Stimulated activated naive CD8-positive, alpha-beta T cell treated with anti-CD3 and anti-CD28 coated beads, Interleukin-15, Interleukin-2, amounts not matched to agents 100 ng/mL and 50 ng/mL, for 24 hours (primary cell): ENCODE results near the gene CGB8.
A peak's percentile ranks its signal among the peaks of the same experiment; 100 is the strongest.
"Not testable (repeated sequence)": the region's sequence is repeated elsewhere in the genome, so short reads cannot be mapped to it uniquely, and the experiment has no call there.

Experiments used
- H3K27ac Mint-ChIP-seq: one replicate; pipeline ENCODE4 v1.8.0; 2021; ENCODE audit warnings: mild to moderate bottlenecking, mixed read lengths
- H3K27me3 Mint-ChIP-seq: one replicate; pipeline ENCODE4 v1.8.0; 2021; ENCODE audit warnings: mixed read lengths
- H3K36me3 Mint-ChIP-seq: one replicate; pipeline ENCODE4 v1.8.0; 2021; ENCODE audit warnings: low read depth, mixed read lengths
- H3K4me1 Mint-ChIP-seq: one replicate; pipeline ENCODE4 v1.8.0; 2021; ENCODE audit warnings: low read depth, mixed read lengths
- H3K4me3 Mint-ChIP-seq: one replicate; pipeline ENCODE4 v1.8.0; 2021; ENCODE audit warnings: mild to moderate bottlenecking, mixed read lengths
- H3K9me3 Mint-ChIP-seq: one replicate; pipeline ENCODE4 v1.8.0; 2021; ENCODE audit warnings: mixed read lengths

CGB8 gene

GRCh38 chr19:49028686-49029085 is 20.2 kb downstream of the CGB8 start:
- H3K36me3 Mint-ChIP-seq, H3K27ac Mint-ChIP-seq, H3K4me3 Mint-ChIP-seq, H3K27me3 Mint-ChIP-seq, H3K4me1 Mint-ChIP-seq, H3K9me3 Mint-ChIP-seq: not testable (repeated sequence)

- not testable (repeated sequence) for H3K27me3 Mint-ChIP-seq, H3K36me3 Mint-ChIP-seq, H3K27ac Mint-ChIP-seq, H3K9me3 Mint-ChIP-seq, H3K4me3 Mint-ChIP-seq
- H3K4me1 Mint-ChIP-seq: peaks cover 19% of the 10 kb centered on the region
Measured at GRCh38 chr19:49025599-49025998, 23.3 kb downstream of the CGB8 start.

GRCh38 chr19:49025088-49025487 is 23.8 kb downstream of the CGB8 start:
- H3K27me3 Mint-ChIP-seq, H3K9me3 Mint-ChIP-seq, H3K27ac Mint-ChIP-seq, H3K4me3 Mint-ChIP-seq, H3K36me3 Mint-ChIP-seq: not testable (repeated sequence)
- peaks cover 24% of the 10 kb centered on the region for H3K4me1 Mint-ChIP-seq

- not testable (repeated sequence) for H3K27ac Mint-ChIP-seq, H3K9me3 Mint-ChIP-seq, H3K36me3 Mint-ChIP-seq, H3K27me3 Mint-ChIP-seq, H3K4me3 Mint-ChIP-seq
- H3K4me1 Mint-ChIP-seq: peaks cover 32% of the 10 kb centered on the region
Measured at GRCh38 chr19:49024233-49024632, 24.7 kb downstream of the CGB8 start, which contains the start of gene CGB3. TSS of gene CGB3 (minus strand) at chr19:49024333. CDS start at chr19:49023971, 362 bp downstream.

GRCh38 chr19:49022116-49022515 is 26.8 kb downstream of the CGB8 start:
- Mint-ChIP-seq H3K4me3 (no peak overlapping the region), H3K27me3 (peaks cover 13% of the 10 kb centered on the region), H3K27ac (no peak overlapping the region), H3K4me1 (peaks cover 47% of the 10 kb centered on the region), H3K36me3 (no peaks in the 10 kb centered on the region), H3K9me3 (no peaks in the 10 kb centered on the region)

- Mint-ChIP-seq H3K4me1 (peaks cover 47% of the 10 kb centered on the region), H3K4me3 (no peak overlapping the region), H3K27ac (no peak overlapping the region), H3K36me3 (no peaks in the 10 kb centered on the region), H3K27me3 (peaks cover 13% of the 10 kb centered on the region), H3K9me3 (no peaks in the 10 kb centered on the region)
Measured at GRCh38 chr19:49020931-49021895, 27.7 kb downstream of the CGB8 start.

GRCh38 chr19:49020342-49020741 is 28.6 kb downstream of the CGB8 start:
- Mint-ChIP-seq H3K27ac (no peak overlapping the region), H3K9me3 (no peaks in the 10 kb centered on the region), H3K4me1 (peaks cover 47% of the 10 kb centered on the region), H3K36me3 (no peaks in the 10 kb centered on the region), H3K27me3 (peaks cover 13% of the 10 kb centered on the region), H3K4me3 (no peak overlapping the region)

GRCh38 chr19:49019242-49019932 is 29.5 kb downstream of the CGB8 start:
- Mint-ChIP-seq H3K4me3 (peak overlapping the region; percentile 66), H3K27ac (peak overlapping the region; percentile 66), H3K4me1 (peaks cover 47% of the 10 kb centered on the region), H3K9me3 (no peaks in the 10 kb centered on the region), H3K27me3 (peaks cover 13% of the 10 kb centered on the region), H3K36me3 (no peaks in the 10 kb centered on the region)

- Mint-ChIP-seq H3K27me3 (peaks cover 13% of the 10 kb centered on the region), H3K4me1 (peaks cover 47% of the 10 kb centered on the region), H3K4me3 (peak overlapping the region; percentile 66)
- H3K27ac Mint-ChIP-seq, H3K36me3 Mint-ChIP-seq, H3K9me3 Mint-ChIP-seq: not testable (repeated sequence)
Measured at GRCh38 chr19:49018388-49019241, 30.3 kb downstream of the CGB8 start.

- H3K9me3 Mint-ChIP-seq: no peaks in the 10 kb centered on the region
- H3K4me3 Mint-ChIP-seq: peak overlapping the region; percentile 66
- peaks cover 47% of the 10 kb centered on the region for H3K4me1 Mint-ChIP-seq
- peaks cover 10% of the 10 kb centered on the region for H3K36me3 Mint-ChIP-seq
- peaks cover 13% of the 10 kb centered on the region for H3K27me3 Mint-ChIP-seq
- H3K27ac Mint-ChIP-seq: no peak overlapping the region
Measured at GRCh38 chr19:49017666-49018351, 31.1 kb downstream of the CGB8 start.

GRCh38 chr19:49017041-49017665 is 31.8 kb downstream of the CGB8 start, which contains the start of gene LHB:
TSS of gene LHB (minus strand) at chr19:49017091. CDS start at chr19:49017081, 10 bp downstream.
- Mint-ChIP-seq H3K4me1 (peaks cover 43% of the 10 kb centered on the region), H3K4me3 (no peak within 1 kb of the TSS), H3K27me3 (peaks cover 13% of the 10 kb centered on the region), H3K9me3 (no peaks in the 10 kb centered on the region), H3K27ac (no peak within 1 kb of the TSS), H3K36me3 (peaks cover 15% of the 10 kb centered on the region)

- Mint-ChIP-seq H3K27me3 (peaks cover 13% of the 10 kb centered on the region), H3K4me3 (no peak overlapping the region), H3K36me3 (peaks cover 17% of the 10 kb centered on the region), H3K9me3 (no peaks in the 10 kb centered on the region), H3K4me1 (peaks cover 34% of the 10 kb centered on the region), H3K27ac (no peak overlapping the region)
Measured at GRCh38 chr19:49016067-49016839, 32.7 kb downstream of the CGB8 start.

GRCh38 chr19:49014870-49015255 is 34.0 kb downstream of the CGB8 start:
- Mint-ChIP-seq H3K27me3 (peaks cover 6% of the 10 kb centered on the region), H3K36me3 (peaks cover 26% of the 10 kb centered on the region), H3K4me3 (no peak overlapping the region), H3K4me1 (peaks cover 21% of the 10 kb centered on the region), H3K9me3 (no peaks in the 10 kb centered on the region), H3K27ac (no peak overlapping the region)
